ENCODE results near the gene ERH. TPM values are rescaled to one million over a fixed set of nuclear protein-coding genes. Genes with fewer than 3 reads are reported as not detected.

The ERH gene
- 89.8 and 119 TPM in 2 replicates for total RNA-seq

DNA sequence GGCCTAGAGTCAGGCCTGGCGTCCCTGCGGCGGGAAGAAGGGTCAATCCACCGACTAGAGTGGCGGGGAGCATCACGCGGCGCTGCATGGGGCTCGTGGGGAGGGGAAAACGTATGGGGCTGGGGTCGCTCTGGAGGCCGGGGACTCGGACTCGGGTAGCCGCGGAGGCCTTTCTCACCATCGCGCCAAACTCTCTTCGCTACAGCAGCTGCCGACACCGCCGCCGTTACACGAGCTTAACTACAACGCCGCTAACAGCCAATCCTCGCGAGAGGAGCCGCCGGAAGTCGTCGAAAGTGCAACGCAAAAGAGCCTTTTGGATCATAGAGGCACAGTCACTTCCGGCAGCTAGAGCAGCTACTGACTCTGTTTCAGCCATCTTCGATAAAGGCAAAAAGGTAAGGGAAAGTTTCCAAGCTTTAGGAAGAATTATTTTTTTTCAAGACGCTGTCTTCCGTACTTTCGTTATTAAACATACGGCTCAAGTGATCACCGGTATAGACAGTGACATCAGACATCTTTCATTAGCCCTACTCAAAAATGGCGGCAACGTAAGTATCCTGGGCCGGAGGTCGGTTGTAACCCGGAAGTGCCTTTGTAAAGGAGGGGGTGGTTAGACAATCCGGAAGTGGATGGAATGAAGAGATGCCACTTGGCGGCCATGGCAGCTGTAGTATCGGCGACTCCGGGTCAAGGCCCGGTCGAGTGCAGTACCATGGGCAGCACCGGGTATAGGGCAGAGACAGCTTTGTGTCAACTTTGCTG, at the start of gene ERH, which contains the start of gene SLC39A9:
TSS of gene ERH (minus strand) at position 247 of the 765 bp plus-strand sequence. CDS start at position 181, 66 bp downstream.
TSS of gene SLC39A9 (plus strand) at position 640 of the 765 bp plus-strand sequence. CDS start 678 bp downstream, outside the sequence.

Other genes starting within 250 kb of the ERH start
- 14.4 and 22.4 TPM in 2 replicates for gene DCAF5, start 245.2 kb downstream of the ERH start, total RNA-seq
- 24.9 and 26.7 TPM in 2 replicates for gene EXD2, start 206.8 kb downstream of the ERH start, total RNA-seq
- gene GALNT16, start 138.1 kb downstream of the ERH start, total RNA-seq: not detected in 2 replicates
- gene SLC39A9, start 393 bp upstream of the ERH start, total RNA-seq: 124 and 140 TPM in 2 replicates
- gene PLEKHD1, start 86.4 kb upstream of the ERH start, total RNA-seq: 0.07 TPM in 1 of 2 replicates, not detected in the other
- gene CCDC177, start 176.6 kb upstream of the ERH start, total RNA-seq: not detected in 2 replicates
- gene SUSD6, start 213.3 kb upstream of the ERH start, total RNA-seq: 9.2 and 52.2 TPM in 2 replicates

All from nasal cavity respiratory epithelium epithelial cell of viscerocranial mucosa (primary cell).